DND-41 (cell line): ENCODE measurements around the gene MLYCD.
A peak's percentile ranks its signal among the peaks of the same experiment; 100 is the strongest.

Experiments used
- EZH2 ChIP-seq: IDR thresholded peaks from 3 replicates; pipeline ENCODE4 v1.6.1; 2012; ENCODE audit warnings: borderline replicate concordance, low read depth, mild to moderate bottlenecking, moderate library complexity, low read length, inconsistent platforms; ENCODE audit not compliant: severe bottlenecking
- TF ChIP-seq, protein P1 (sequence below): IDR thresholded peaks from 2 replicates; pipeline ENCODE4 v1.5.1; 2012; ENCODE audit warnings: borderline replicate concordance, low read length, moderate library complexity, mild to moderate bottlenecking; ENCODE audit not compliant: poor library complexity, severe bottlenecking; ENCODE audit errors: extremely low read depth

DNA sequence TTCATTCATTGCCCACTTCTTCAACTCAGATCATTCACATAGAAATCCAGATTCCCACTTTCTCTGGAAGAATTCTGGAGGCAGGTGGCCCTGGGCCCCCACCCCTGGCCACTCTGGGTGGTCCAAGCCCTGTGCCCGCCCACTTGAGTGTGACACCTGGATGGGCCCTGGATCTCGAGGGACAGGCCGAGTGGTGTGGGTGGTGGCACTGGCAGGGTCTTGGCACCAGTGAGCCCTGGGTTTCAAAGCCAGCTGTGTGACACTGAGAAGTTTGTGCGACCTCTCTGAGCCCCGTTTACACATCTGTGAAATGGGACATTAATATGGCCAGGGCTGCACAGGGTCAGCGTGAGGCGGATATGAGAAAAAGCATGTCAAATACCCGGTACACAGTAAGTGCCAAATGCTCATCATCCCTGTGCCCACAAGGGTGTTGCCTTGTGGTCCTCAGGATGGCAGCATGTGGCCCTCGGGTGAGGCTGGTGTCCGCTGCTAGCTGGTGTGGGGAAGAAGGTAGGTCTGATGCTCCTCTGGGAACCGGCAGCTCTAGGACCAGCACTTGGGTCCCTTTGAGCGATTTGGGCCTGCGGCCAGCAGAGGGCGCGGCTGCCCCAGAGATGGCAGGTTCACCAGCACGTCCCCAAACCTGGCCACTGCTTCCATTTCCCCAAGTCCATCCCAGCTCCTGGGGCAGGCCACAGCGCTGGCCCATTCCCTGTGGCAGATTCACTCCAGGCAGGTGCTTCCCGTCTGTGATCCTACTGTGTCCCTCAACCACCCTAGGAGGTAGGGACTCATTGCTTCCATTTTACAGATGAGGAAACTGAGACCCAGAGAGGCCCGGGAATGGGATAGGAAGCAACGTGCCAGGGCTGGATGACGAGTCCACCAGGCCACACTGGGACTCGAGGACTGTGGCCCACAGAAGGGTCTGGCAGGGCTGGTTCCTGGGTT, 57.7 kb downstream of the MLYCD start:
- TF ChIP-seq, protein P1, sequence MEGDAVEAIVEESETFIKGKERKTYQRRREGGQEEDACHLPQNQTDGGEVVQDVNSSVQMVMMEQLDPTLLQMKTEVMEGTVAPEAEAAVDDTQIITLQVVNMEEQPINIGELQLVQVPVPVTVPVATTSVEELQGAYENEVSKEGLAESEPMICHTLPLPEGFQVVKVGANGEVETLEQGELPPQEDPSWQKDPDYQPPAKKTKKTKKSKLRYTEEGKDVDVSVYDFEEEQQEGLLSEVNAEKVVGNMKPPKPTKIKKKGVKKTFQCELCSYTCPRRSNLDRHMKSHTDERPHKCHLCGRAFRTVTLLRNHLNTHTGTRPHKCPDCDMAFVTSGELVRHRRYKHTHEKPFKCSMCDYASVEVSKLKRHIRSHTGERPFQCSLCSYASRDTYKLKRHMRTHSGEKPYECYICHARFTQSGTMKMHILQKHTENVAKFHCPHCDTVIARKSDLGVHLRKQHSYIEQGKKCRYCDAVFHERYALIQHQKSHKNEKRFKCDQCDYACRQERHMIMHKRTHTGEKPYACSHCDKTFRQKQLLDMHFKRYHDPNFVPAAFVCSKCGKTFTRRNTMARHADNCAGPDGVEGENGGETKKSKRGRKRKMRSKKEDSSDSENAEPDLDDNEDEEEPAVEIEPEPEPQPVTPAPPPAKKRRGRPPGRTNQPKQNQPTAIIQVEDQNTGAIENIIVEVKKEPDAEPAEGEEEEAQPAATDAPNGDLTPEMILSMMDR = peak; percentile 94
- TF ChIP-seq EZH2 = no peak
